Sigmoid colon (tissue), 4 donors: ENCODE data around the gene FBXO9.

Experiments
- EP300 ChIP-seq, 4 donors: sonication (generic); formaldehyde crosslinking; IDR thresholded peaks; one replicate each; pipeline ENCODE4 v1.6.1; 2017; ENCODE audit warnings: antibody characterized with exemption in 4 of 4
- POLR2AphosphoS5 ChIP-seq, 4 donors: sonication (generic); formaldehyde crosslinking; IDR thresholded peaks; one replicate each; pipeline ENCODE4 v1.6.1; 2017; ENCODE audit warnings: antibody characterized with exemption in 4 of 4
- TF ChIP-seq, protein P1 (sequence below), 4 experiments: fragments of 450-650 bp in 3 of 4; fragments of 200-600 bp in 1 of 4; IDR thresholded peaks; one replicate each; pipeline ENCODE4 v1.5.1; 2016 to 2019; ENCODE audit warnings: antibody characterized with exemption in 4 of 4, mild to moderate bottlenecking in 3 of 4, moderate library complexity in 2 of 4

DNA sequence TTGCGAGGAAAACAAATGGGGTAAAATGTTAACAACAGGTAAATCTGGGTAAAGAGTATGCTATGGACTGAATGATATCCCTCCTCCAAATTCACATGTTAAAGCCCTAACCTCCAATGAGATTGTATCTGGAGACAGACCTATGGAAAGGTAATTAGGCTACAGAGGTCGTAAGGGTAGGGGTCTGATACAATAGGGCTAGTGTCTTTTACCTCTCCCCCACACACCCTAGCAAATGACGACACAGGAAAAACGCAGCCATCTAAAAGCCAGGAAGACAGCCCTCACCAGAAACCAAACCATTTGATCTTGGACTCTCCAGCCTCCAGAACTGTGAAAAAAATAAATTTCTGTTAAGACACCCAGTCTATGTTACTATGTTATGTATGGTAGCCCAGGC, 20.6 kb upstream of the FBXO9 start:
- TF ChIP-seq EP300 (IDR thresholded peaks at IDR 0.05) (no peak), POLR2AphosphoS5 (IDR thresholded peaks at IDR 0.05) (no peak)
- TF ChIP-seq, protein P1, sequence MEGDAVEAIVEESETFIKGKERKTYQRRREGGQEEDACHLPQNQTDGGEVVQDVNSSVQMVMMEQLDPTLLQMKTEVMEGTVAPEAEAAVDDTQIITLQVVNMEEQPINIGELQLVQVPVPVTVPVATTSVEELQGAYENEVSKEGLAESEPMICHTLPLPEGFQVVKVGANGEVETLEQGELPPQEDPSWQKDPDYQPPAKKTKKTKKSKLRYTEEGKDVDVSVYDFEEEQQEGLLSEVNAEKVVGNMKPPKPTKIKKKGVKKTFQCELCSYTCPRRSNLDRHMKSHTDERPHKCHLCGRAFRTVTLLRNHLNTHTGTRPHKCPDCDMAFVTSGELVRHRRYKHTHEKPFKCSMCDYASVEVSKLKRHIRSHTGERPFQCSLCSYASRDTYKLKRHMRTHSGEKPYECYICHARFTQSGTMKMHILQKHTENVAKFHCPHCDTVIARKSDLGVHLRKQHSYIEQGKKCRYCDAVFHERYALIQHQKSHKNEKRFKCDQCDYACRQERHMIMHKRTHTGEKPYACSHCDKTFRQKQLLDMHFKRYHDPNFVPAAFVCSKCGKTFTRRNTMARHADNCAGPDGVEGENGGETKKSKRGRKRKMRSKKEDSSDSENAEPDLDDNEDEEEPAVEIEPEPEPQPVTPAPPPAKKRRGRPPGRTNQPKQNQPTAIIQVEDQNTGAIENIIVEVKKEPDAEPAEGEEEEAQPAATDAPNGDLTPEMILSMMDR (IDR thresholded peaks at IDR 0.05), result no peak
